GM10847 (cell line): ENCODE results near the gene OPCML.

ENCODE experiments used
- POLR2A ChIP-seq: IDR thresholded peaks from 2 replicates; pipeline ENCODE4 v1.6.1; 2011; ENCODE audit not compliant: insufficient read length; ENCODE audit errors: extremely low read depth

Gene OPCML

GRCh38 chr11:133049244-133050019, 482.9 kb downstream of the OPCML start:
- no peak for TF ChIP-seq POLR2A

GRCh38 chr11:133048270-133048669, 484.0 kb downstream of the OPCML start:
- TF ChIP-seq POLR2A, result no peak

GRCh38 chr11:133047771-133048115, 484.6 kb downstream of the OPCML start:
- no peak for TF ChIP-seq POLR2A

GRCh38 chr11:133047036-133047770, 485.1 kb downstream of the OPCML start:
- no peak for TF ChIP-seq POLR2A

- TF ChIP-seq POLR2A, result no peak
Measured at GRCh38 chr11:133046252-133046651, 486.0 kb downstream of the OPCML start.

- TF ChIP-seq POLR2A, result no peak
Measured at GRCh38 chr11:133041928-133042882, 490.1 kb downstream of the OPCML start.

- TF ChIP-seq POLR2A, result no peak
Measured at GRCh38 chr11:133041181-133041580, 491.1 kb downstream of the OPCML start.

GRCh38 chr11:133040289-133040900, 491.9 kb downstream of the OPCML start:
- no peak for TF ChIP-seq POLR2A

- no peak for TF ChIP-seq POLR2A
Measured at GRCh38 chr11:133038850-133039249, 493.5 kb downstream of the OPCML start.

- no peak for TF ChIP-seq POLR2A
Measured at GRCh38 chr11:133034929-133035328, 497.4 kb downstream of the OPCML start.

- TF ChIP-seq POLR2A, result no peak
Measured at GRCh38 chr11:133029107-133029506, 503.2 kb downstream of the OPCML start.

GRCh38 chr11:133026952-133027351, 505.3 kb downstream of the OPCML start:
- TF ChIP-seq POLR2A, result no peak

GRCh38 chr11:133024301-133024700, 508.0 kb downstream of the OPCML start:
- no peak for TF ChIP-seq POLR2A

GRCh38 chr11:133023232-133023631, 509.1 kb downstream of the OPCML start:
- TF ChIP-seq POLR2A, result no peak

GRCh38 chr11:133021553-133021952, 510.7 kb downstream of the OPCML start:
- no peak for TF ChIP-seq POLR2A
